Colonic mucosa (tissue), 4 donors: Measurements from ENCODE around the gene DENND1B. TPM values are rescaled to one million over a fixed set of nuclear protein-coding genes. Genes with fewer than 3 reads are reported as not detected.

ENCODE experiments used
- DNase-seq: peaks from one replicate; pipeline ENCODE4 v3.0.0-alpha.2; 2020
- H3K27ac ChIP-seq: fragments of 200-600 bp; one replicate; pipeline ENCODE4 v1.8.0; 2021
- H3K27me3 ChIP-seq: fragments of 200-600 bp; one replicate; pipeline ENCODE4 v1.8.0; 2021
- H3K36me3 ChIP-seq: fragments of 200-600 bp; one replicate; pipeline ENCODE4 v1.8.0; 2021
- H3K4me1 ChIP-seq: fragments of 200-600 bp; one replicate; pipeline ENCODE4 v1.8.0; 2021; ENCODE audit warnings: mild to moderate bottlenecking
- H3K4me3 ChIP-seq: fragments of 200-600 bp; one replicate; pipeline ENCODE4 v1.8.0; 2021
- H3K9ac ChIP-seq, 2 donors: one replicate each; pipeline ENCODE4 v1.7.0; 2013; ENCODE audit warnings: control low read depth in 2 of 2, low read depth in 2 of 2, low read length in 2 of 2
- H3K9me3 ChIP-seq: fragments of 200-600 bp; one replicate; pipeline ENCODE4 v1.8.0; 2021
- CTCF ChIP-seq: fragments of 200-600 bp; IDR thresholded peaks from one replicate; pipeline ENCODE4 v1.8.0; 2022; ENCODE audit warnings: antibody characterized with exemption, mild to moderate bottlenecking
- intact Hi-C: fragments of 100-400 bp; cut with DNase I; formaldehyde crosslinking; loops from one replicate; pipeline ENCODE4 v1.14.1; 2022
- total RNA-seq, 2 donors: library from RNA; stranded (reverse); fragmentation: NEBNext Ultra II Directional in 1 of 2; extraction: Animal tissue kit (Norgen Biotek cat#: 25700) in 1 of 2; gene quantifications; one replicate each; pipeline ENCODE4 v1.2.1, GENCODE V29; 2021
- donor health status: healthy.
- donor health status: DM: no; HTN: no; CAD: no.
- donor health status: DM: no; HTN: no; CAD: no.

Gene DENND1B
- total RNA-seq, 2 donors from 2014 or later, result 19.5 to 25.7 TPM

GRCh38 chr1:197464044-197464443 lies 311.2 kb downstream of the DENND1B start:
- intact Hi-C loops, result no loop called here
- TF ChIP-seq CTCF, result no peak
- no peaks in the 10 kb centered on the region for H3K27me3 ChIP-seq
- no peaks in the 10 kb centered on the region for H3K9me3 ChIP-seq
- H3K4me1 ChIP-seq, result no peaks in the 10 kb centered on the region
- H3K36me3 ChIP-seq, result no peaks in the 10 kb centered on the region
- H3K9ac ChIP-seq, result no peak overlapping the region
- no peak overlapping the region for H3K27ac ChIP-seq
- H3K4me3 ChIP-seq, result no peak overlapping the region
- DNase-seq, result no peak

- intact Hi-C loops, result no loop called here
- H3K36me3 ChIP-seq, result no peaks in the 10 kb centered on the region
- no peak overlapping the region for H3K9ac ChIP-seq
- H3K27ac ChIP-seq, result no peak overlapping the region
- no peak for DNase-seq
- H3K4me1 ChIP-seq, result no peaks in the 10 kb centered on the region
- TF ChIP-seq CTCF, result no peak
- H3K4me3 ChIP-seq, result no peak overlapping the region
- no peaks in the 10 kb centered on the region for H3K9me3 ChIP-seq
- no peaks in the 10 kb centered on the region for H3K27me3 ChIP-seq
These were observed 312.1 kb downstream of the DENND1B start for GRCh38 chr1:197463142-197463541.

- H3K9ac ChIP-seq, result no peak overlapping the region
- H3K36me3 ChIP-seq, result no peaks in the 10 kb centered on the region
- no peak for DNase-seq
- no peaks in the 10 kb centered on the region for H3K27me3 ChIP-seq
- H3K4me3 ChIP-seq, result no peak overlapping the region
- H3K4me1 ChIP-seq, result no peaks in the 10 kb centered on the region
- H3K27ac ChIP-seq, result no peak overlapping the region
- TF ChIP-seq CTCF, result no peak
- intact Hi-C loops, result no loop called here
- no peaks in the 10 kb centered on the region for H3K9me3 ChIP-seq
These were observed 312.7 kb downstream of the DENND1B start for GRCh38 chr1:197462539-197462938.

Other genes with a start within 250 kb of the DENND1B start
- gene C1orf53, start 127.2 kb upstream of the DENND1B start, total RNA-seq, result 1 to 10 TPM; 2.7 to 5.4 TPM
- gene LHX9, start 141.9 kb upstream of the DENND1B start, total RNA-seq, result under 1 TPM in 1 of 2 donors, not detected in 1; 0.10 TPM